CD4-positive, CD25-positive, alpha-beta regulatory T cell (primary cell): ENCODE results near the gene ZFYVE1. TPM values are rescaled to one million over a fixed set of nuclear protein-coding genes. Genes with fewer than 3 reads are reported as not detected.

Source experiments
- ATAC-seq, 2 donors: fragments of 150-1000 bp; cut with Tn5 transposase; one replicate each; pipeline ENCODE4 v1.10.0; 2021; ENCODE audit warnings: low read depth in 2 of 2, moderate number of reproducible peaks in 2 of 2, moderate library complexity in 1 of 2
- DNase-seq, 3 donors: peaks; one replicate each; pipeline versions ENCODE4 v3.0.0 to v3.0.0-alpha.2; 2012 to 2022; ENCODE audit warnings: mixed read lengths in 1 of 3
- H3K27ac ChIP-seq: one replicate; pipeline ENCODE4 v1.7.0; 2013; ENCODE audit warnings: mild to moderate bottlenecking, low read length; ENCODE audit not compliant: insufficient read depth, poor library complexity, severe bottlenecking
- H3K27me3 ChIP-seq: one replicate; pipeline ENCODE4 v1.7.0; 2013; ENCODE audit warnings: low read length; ENCODE audit not compliant: control insufficient read depth, insufficient read depth
- H3K36me3 ChIP-seq: one replicate; pipeline ENCODE4 v1.7.0; 2013; ENCODE audit warnings: mild to moderate bottlenecking, low read length, moderate library complexity; ENCODE audit not compliant: control insufficient read depth, insufficient read depth
- H3K4me1 ChIP-seq: 2 replicates; pipeline ENCODE4 v1.7.0; 2013; ENCODE audit warnings: mild to moderate bottlenecking, low read length; ENCODE audit not compliant: insufficient read depth, control insufficient read depth, poor library complexity, severe bottlenecking
- H3K4me3 ChIP-seq: one replicate; pipeline ENCODE4 v1.7.0; 2013; ENCODE audit warnings: low read depth, mild to moderate bottlenecking, low read length, moderate library complexity
- H3K9me3 ChIP-seq, 2 experiments: 1 replicate in 1 of 2; 2 replicates in 1 of 2; pipeline ENCODE4 v1.7.0; 2013; ENCODE audit warnings: low read length in 2 of 2, mild to moderate bottlenecking in 1 of 2, moderate library complexity in 1 of 2; ENCODE audit not compliant: control insufficient read depth in 2 of 2
- H3K27ac Mint-ChIP-seq, 3 donors: one replicate each; pipeline ENCODE4 v1.8.0; 2020 to 2022; ENCODE audit warnings: mild to moderate bottlenecking in 3 of 3, mixed read lengths in 3 of 3, moderate library complexity in 2 of 3
- H3K27me3 Mint-ChIP-seq: one replicate; pipeline ENCODE4 v1.8.0; 2022; ENCODE audit warnings: mild to moderate bottlenecking, mixed read lengths
- H3K36me3 Mint-ChIP-seq: one replicate; pipeline ENCODE4 v1.8.0; 2020; ENCODE audit warnings: mixed read lengths
- H3K4me1 Mint-ChIP-seq, 4 donors: one replicate each; pipeline ENCODE4 v1.8.0; 2020 to 2022; ENCODE audit warnings: mixed read lengths in 4 of 4, mild to moderate bottlenecking in 1 of 4
- H3K4me3 Mint-ChIP-seq, 4 donors: one replicate each; pipeline ENCODE4 v1.8.0; 2020 to 2022; ENCODE audit warnings: mild to moderate bottlenecking in 4 of 4, mixed read lengths in 4 of 4, moderate library complexity in 3 of 4
- H3K9me3 Mint-ChIP-seq, 7 donors: one replicate each; pipeline ENCODE4 v1.8.0; 2020 to 2022; ENCODE audit warnings: mixed read lengths in 7 of 7, mild to moderate bottlenecking in 3 of 7, moderate library complexity in 2 of 7
- polyA plus RNA-seq, 4 donors: library from polyadenylated mRNA; unstranded; fragments of 300-500 nt; fragmentation: Illumina TruSeq; gene quantifications; one replicate each; pipeline ENCODE4 v1.2.3, GENCODE V29; 2021
- total RNA-seq: library from RNA; stranded (reverse); gene quantifications from one replicate; pipeline ENCODE4 v1.2.3, GENCODE V29; 2022

Gene ZFYVE1
- total and polyA plus RNA-seq, 5 donors from 2014 or later, result 4.1 to 22.8 (median 5.9) TPM

DNA sequence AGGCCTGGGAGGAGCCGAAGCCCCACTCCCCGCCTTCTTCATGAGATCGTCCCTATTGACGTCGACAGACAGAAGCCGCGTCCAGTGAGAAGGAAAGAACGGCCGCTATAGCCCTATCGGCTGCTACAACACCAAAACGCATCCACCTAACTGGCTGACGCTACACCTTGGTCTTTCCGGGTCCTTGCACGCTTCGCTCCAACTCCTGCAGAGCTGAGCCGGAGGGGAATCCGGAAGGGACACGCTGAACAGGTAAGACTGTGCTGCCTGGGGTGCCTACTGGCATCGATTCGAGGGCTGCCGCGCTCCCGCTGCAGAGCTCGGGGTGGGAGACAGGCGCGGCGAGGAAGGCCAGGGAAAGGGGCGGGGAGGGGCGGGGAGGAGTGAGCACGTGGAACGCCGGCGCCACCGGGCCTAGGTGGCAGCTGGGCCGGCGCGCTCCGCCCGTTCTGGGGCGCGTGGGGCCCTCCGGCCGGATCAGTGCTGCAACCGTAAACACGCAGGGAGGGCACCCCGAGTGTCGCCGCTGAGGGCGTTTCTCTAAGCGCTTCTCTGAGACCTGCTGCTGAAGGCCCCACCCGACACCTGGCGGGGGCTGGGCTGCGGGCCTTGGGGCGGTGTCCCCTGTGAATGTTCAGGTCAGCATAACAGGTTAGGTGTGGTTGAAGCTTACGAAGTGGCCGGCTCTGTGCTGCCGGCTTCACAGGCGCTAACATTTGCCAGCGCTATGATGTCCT, 100.4 kb downstream of the ZFYVE1 start, which contains the start of gene DCAF4:
Gene DCAF4, plus strand, starts transcription at position 173 of the 737 bp plus-strand sequence. CDS start 11,515 bp downstream, outside the sequence.
- no peaks in the 10 kb centered on the region for H3K9me3 Mint-ChIP-seq
- DNase-seq, result peak; percentile 89 to 98 (median 92)
- H3K27ac Mint-ChIP-seq, result peak within 1 kb of the TSS; percentile 7 to 95 (median 87)
- Histone ChIP-seq H3K27ac (peak within 1 kb of the TSS; percentile 79), H3K4me1 (peaks cover 20% of the 10 kb centered on the region), H3K36me3 (no peaks in the 10 kb centered on the region), H3K27me3 (no peaks in the 10 kb centered on the region), H3K4me3 (peak within 1 kb of the TSS; percentile 78), H3K9me3 (no peaks in the 10 kb centered on the region)
- peaks cover 5 to 32% (median 11%) of the 10 kb centered on the region in 4 donors for H3K4me1 Mint-ChIP-seq
- H3K4me3 Mint-ChIP-seq, result peak within 1 kb of the TSS; percentile 95 to 99 (median 98)
- H3K36me3 Mint-ChIP-seq, result peaks cover 3% of the 10 kb centered on the region
- ATAC-seq, result peak; percentile 97
- H3K27me3 Mint-ChIP-seq, result peaks cover 16% of the 10 kb centered on the region

DNA sequence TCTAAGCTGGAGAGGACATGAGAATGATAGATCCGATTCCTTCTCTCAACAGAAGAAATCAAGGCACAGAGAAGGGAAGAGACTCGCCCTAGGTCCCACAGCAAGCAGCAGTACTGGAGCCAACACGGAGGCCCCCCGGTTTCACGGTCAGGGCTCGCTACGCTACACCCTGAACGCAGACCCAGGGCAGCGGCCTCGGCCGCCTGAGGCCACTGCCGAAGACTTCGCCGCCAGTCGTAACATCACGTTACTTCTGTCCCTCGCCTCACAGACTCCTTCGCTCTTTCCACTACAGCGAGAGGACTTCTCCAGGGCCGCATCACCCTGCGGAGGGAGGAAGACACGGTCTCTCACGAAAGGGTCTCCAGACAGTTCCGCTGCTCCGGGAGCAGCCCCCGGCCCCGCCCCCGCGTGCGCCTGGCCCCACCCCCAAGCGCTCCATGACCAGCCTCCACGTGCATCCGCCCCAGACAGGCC, 101.1 kb downstream of the ZFYVE1 start:
- peaks cover 3 to 30% (median 8%) of the 10 kb centered on the region in 4 donors for H3K4me1 Mint-ChIP-seq
- H3K27ac ChIP-seq, result peak overlapping the region; percentile 7
- no peaks in the 10 kb centered on the region for H3K9me3 ChIP-seq
- H3K36me3 ChIP-seq, result no peaks in the 10 kb centered on the region
- peak overlapping the region; percentile 95 to 99 (median 98) for H3K4me3 Mint-ChIP-seq
- H3K27me3 Mint-ChIP-seq, result peaks cover 21% of the 10 kb centered on the region
- H3K27me3 ChIP-seq, result peaks cover 4% of the 10 kb centered on the region
- peaks cover 20% of the 10 kb centered on the region for H3K4me1 ChIP-seq
- no peak for DNase-seq
- peak overlapping the region in 2 of 3 donors; percentile 87 to 95 for H3K27ac Mint-ChIP-seq
- H3K9me3 Mint-ChIP-seq, result no peaks in the 10 kb centered on the region
- no peak for ATAC-seq
- peak overlapping the region; percentile 61 for H3K4me3 ChIP-seq
- H3K36me3 Mint-ChIP-seq, result peaks cover 3% of the 10 kb centered on the region

DNA sequence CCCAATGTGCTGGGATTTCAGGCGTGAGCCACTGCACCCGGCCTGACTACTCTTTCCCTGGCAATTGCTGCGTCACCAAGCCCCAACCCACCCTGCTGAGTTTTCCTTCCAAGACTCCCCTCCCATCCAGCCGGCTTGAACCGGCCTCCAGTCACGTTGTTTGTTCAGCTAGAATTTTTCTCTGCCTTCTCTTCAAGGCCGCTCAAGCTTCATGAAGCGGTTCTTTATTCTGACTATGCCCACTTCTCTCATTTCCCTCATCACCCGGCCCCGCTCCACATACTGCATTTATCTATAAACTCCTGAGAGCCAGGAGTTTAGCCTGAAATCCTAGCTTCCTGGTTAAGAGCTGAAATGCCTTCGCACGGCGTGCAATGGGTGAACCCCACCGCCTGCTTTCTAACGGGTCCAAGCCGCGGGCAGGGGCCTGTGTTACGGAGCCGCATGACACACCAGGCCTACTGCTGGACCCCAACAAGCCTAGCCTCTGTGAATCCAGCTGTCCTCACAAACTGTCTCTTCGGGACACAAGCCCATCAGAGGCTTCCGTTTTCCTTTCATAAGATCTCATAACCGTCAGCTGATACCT, 101.6 kb downstream of the ZFYVE1 start:
- Mint-ChIP-seq H3K4me3 (peak overlapping the region; percentile 58 to 99 (median 96)), H3K36me3 (no peaks in the 10 kb centered on the region), H3K27ac (peak overlapping the region in 2 of 3 donors; percentile 87 to 95), H3K4me1 (peaks cover under 1 to 26% (median 7%) of the 10 kb centered on the region in 4 donors), H3K9me3 (no peaks in the 10 kb centered on the region), H3K27me3 (peaks cover 22% of the 10 kb centered on the region)
- Histone ChIP-seq H3K4me1 (peaks cover 20% of the 10 kb centered on the region), H3K27me3 (peaks cover 5% of the 10 kb centered on the region), H3K9me3 (no peaks in the 10 kb centered on the region), H3K4me3 (peak overlapping the region; percentile 61), H3K27ac (peak overlapping the region; percentile 7), H3K36me3 (no peaks in the 10 kb centered on the region)
- ATAC-seq, result no peak
- no peak for DNase-seq

DNA sequence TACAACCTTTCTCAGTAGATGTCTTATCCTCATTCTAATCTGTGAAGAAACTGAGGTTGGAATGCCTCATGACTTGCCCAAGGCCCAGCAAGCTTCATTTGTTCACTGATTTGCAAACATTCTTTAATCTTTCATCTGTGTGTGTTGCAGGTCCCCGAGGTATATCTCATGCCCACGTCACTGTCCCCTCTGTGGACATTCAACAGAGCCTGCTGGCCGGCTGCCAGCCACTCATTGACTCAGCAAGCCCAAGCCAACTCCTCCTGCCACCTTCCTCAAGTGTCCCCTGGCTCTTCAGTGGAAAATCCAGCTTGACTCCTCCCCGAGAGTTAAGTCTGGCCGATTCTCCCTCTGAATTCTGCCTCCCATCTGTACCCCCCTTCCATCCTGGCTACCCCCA, 102.6 kb downstream of the ZFYVE1 start:
- Mint-ChIP-seq H3K27ac (no peak overlapping the region), H3K27me3 (peaks cover 32% of the 10 kb centered on the region), H3K36me3 (no peaks in the 10 kb centered on the region), H3K9me3 (no peaks in the 10 kb centered on the region), H3K4me3 (peak overlapping the region in 2 of 4 donors; percentile 7 to 36), H3K4me1 (peaks cover 0 to 21% (median 7%) of the 10 kb centered on the region in 4 donors)
- Histone ChIP-seq H3K9me3 (no peaks in the 10 kb centered on the region), H3K27me3 (peaks cover 5% of the 10 kb centered on the region), H3K4me1 (peaks cover 20% of the 10 kb centered on the region), H3K4me3 (no peak overlapping the region), H3K36me3 (no peaks in the 10 kb centered on the region), H3K27ac (no peak overlapping the region)
- ATAC-seq (no peak), DNase-seq (no peak)

DNA sequence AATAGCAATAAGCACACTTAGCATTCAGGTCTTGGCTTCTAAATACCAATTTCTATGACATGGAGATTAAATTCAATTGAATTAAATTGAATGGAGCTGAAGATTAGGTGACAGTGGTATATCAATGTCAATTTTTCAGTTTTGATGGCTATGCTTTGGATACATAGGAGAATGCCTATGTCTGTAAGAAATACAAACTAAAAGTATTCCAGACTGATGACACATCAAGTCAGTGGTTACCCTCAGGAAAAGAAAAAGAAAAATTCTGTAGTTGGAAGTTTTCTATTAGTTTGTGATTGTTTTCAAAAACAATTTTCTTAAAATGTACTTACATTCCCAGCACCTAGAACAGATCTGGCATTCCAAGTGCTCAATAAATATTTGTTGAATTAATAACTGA, 105.5 kb downstream of the ZFYVE1 start:
- peaks cover 6% of the 10 kb centered on the region for H3K4me1 ChIP-seq
- no peak overlapping the region for H3K27ac ChIP-seq
- H3K9me3 ChIP-seq, result no peaks in the 10 kb centered on the region
- DNase-seq (no peak), ATAC-seq (no peak)
- no peak overlapping the region for H3K4me3 Mint-ChIP-seq
- H3K9me3 Mint-ChIP-seq, result peaks cover 0 to 2% (median 0%) of the 10 kb centered on the region in 7 donors
- H3K36me3 Mint-ChIP-seq, result no peaks in the 10 kb centered on the region
- peaks cover 12% of the 10 kb centered on the region for H3K27me3 ChIP-seq
- no peak overlapping the region for H3K4me3 ChIP-seq
- H3K36me3 ChIP-seq, result no peaks in the 10 kb centered on the region
- no peak overlapping the region for H3K27ac Mint-ChIP-seq
- H3K27me3 Mint-ChIP-seq, result peaks cover 48% of the 10 kb centered on the region
- peaks cover 0 to 12% (median 5%) of the 10 kb centered on the region in 4 donors for H3K4me1 Mint-ChIP-seq

DNA sequence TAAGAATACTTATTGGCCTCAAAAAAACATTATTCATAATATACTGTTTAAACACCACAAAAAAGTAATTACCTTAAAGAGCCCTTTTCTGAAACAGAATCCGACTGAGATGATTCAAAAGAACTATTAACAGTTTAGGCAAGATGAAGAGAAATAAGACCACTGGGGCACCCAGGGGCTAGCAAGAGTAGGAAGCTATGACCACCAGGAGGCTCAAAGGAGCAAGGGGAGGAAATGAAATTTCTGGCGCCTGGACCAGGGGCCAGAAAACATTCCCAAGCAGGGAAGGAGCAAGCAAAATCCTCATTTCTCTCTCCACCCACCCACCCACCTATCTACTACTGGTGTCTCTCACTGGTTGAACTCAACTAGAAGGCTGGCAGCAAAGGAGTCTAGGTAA, 106.9 kb downstream of the ZFYVE1 start:
- ATAC-seq, result no peak
- DNase-seq, result no peak
- Histone ChIP-seq H3K27me3 (peaks cover 12% of the 10 kb centered on the region), H3K4me3 (no peak overlapping the region), H3K27ac (no peak overlapping the region), H3K36me3 (no peaks in the 10 kb centered on the region), H3K9me3 (no peaks in the 10 kb centered on the region), H3K4me1 (no peaks in the 10 kb centered on the region)
- H3K36me3 Mint-ChIP-seq, result no peaks in the 10 kb centered on the region
- no peak overlapping the region for H3K4me3 Mint-ChIP-seq
- peaks cover 0 to 2% (median 0%) of the 10 kb centered on the region in 7 donors for H3K9me3 Mint-ChIP-seq
- no peak overlapping the region for H3K27ac Mint-ChIP-seq
- peaks cover 52% of the 10 kb centered on the region for H3K27me3 Mint-ChIP-seq
- H3K4me1 Mint-ChIP-seq, result no peaks in the 10 kb centered on the region
